Breast epithelium (tissue), 4 donors: ENCODE data around the gene SRCAP. TPM values are rescaled to one million over a fixed set of nuclear protein-coding genes. Genes with fewer than 3 reads are reported as not detected.

ENCODE experiments used
- DNase-seq, 2 donors: peaks; one replicate each; pipeline ENCODE4 v3.0.0-alpha.2; 2019; ENCODE audit warnings: low spot score in 2 of 2
- H3K27ac ChIP-seq, 2 donors: fragments of 200-600 bp; sonication (generic) in 1 of 2; one replicate each; pipeline ENCODE4 v1.5.1; 2016 to 2019; ENCODE audit warnings: mild to moderate bottlenecking in 1 of 2
- H3K27me3 ChIP-seq, 2 donors: fragments of 200-600 bp; sonication (generic) in 1 of 2; one replicate each; pipeline versions ENCODE4 v1.5.1 to v1.6.0; 2017 to 2019; ENCODE audit warnings: control low read depth in 1 of 2, mild to moderate bottlenecking in 1 of 2
- H3K36me3 ChIP-seq: fragments of 200-600 bp; one replicate; pipeline ENCODE4 v1.5.1; 2019
- H3K4me1 ChIP-seq, 2 donors: fragments of 200-600 bp; sonication (generic); one replicate each; pipeline ENCODE4 v1.5.1; 2016 to 2019; ENCODE audit warnings: control low read depth in 1 of 2
- H3K4me3 ChIP-seq, 3 donors: fragments of 200-600 bp; sonication (generic); 1 replicate in 2 of 3; 2 replicates in 1 of 3; pipeline ENCODE4 v1.5.1; 2016 to 2019; ENCODE audit warnings: mild to moderate bottlenecking in 3 of 3, moderate library complexity in 2 of 3
- H3K9me3 ChIP-seq, 2 donors: fragments of 200-600 bp; sonication (generic) in 1 of 2; one replicate each; pipeline ENCODE4 v1.5.1; 2016 to 2019; ENCODE audit warnings: control low read depth in 1 of 2
- POLR2A ChIP-seq: fragments of 450-650 bp; IDR thresholded peaks from one replicate; pipeline ENCODE4 v1.6.1; 2016; ENCODE audit warnings: antibody characterized with exemption, mild to moderate bottlenecking, moderate library complexity
- POLR2AphosphoS5 ChIP-seq, 3 donors: sonication (generic); formaldehyde crosslinking; IDR thresholded peaks; one replicate each; pipeline ENCODE4 v1.6.1; 2017; ENCODE audit warnings: antibody characterized with exemption in 3 of 3
- intact Hi-C: fragments of 100-400 bp; cut with DNase I; formaldehyde crosslinking; loops from one replicate; pipeline ENCODE4 v1.15.1; 2023; ENCODE audit warnings: low total_unique reads
- total RNA-seq, 3 donors: library from RNA; depleted of rRNA; stranded (reverse); fragments of >200 nt; gene quantifications; one replicate each; pipeline ENCODE4 v1.1.0, GENCODE V29; 2016
- TF ChIP-seq, protein P1 (sequence below), 3 donors: fragments of 450-650 bp; IDR thresholded peaks; one replicate each; pipeline ENCODE4 v1.5.1; 2016 to 2017; ENCODE audit warnings: antibody characterized with exemption in 3 of 3, mild to moderate bottlenecking in 3 of 3, moderate library complexity in 3 of 3

The SRCAP gene
- total RNA-seq, 3 donors from 2014 or later = 19.0 to 24.9 (median 20.8) TPM

DNA sequence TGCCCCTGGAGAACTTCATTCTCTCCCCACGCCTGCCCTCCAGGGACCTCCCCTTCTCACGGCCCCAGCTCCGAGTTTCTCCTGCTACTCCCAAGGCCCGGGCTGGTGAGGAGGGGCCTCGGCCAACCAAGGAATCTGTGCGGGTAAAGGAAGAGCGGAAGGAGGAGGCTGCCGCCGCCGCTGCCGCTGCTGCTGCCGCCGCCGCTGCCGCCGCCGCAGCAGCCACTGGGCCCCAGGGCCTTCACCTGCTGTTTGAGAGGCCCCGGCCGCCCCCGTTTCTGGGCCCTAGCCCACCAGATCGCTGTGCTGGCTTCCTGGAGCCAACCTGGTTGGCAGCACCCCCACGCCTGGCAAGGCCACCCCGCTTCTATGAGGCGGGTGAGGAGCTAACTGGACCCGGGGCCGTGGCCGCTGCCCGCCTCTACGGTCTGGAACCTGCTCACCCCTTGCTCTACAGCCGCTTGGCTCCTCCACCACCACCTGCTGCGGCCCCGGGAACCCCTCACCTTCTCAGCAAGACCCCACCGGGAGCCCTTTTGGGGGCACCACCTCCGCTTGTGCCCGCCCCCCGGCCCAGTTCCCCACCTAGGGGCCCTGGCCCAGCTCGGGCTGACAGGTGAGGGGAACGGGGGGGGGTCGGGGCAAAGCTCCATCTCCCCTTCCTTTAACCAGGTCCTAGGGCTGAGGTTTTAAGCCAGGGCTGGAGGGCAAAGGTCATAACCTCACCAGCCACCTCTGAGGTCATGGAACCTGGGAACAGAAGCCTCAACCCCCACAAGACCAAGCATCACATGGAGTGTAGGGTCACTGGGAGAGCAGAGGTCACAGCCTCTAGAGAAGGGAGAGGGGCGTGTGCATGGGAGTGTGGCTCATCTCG lies 29.7 kb upstream of the SRCAP start:
- Histone ChIP-seq H3K27me3 (no peaks in the 10 kb centered on the region), H3K27ac (no peak overlapping the region), H3K4me1 (no peaks in the 10 kb centered on the region), H3K9me3 (no peaks in the 10 kb centered on the region), H3K4me3 (no peak overlapping the region), H3K36me3 (peaks cover 8% of the 10 kb centered on the region)
- TF ChIP-seq POLR2AphosphoS5 (IDR thresholded peaks at IDR 0.05) = no peak
- intact Hi-C loops = no loop called here
- no peak for DNase-seq

DNA sequence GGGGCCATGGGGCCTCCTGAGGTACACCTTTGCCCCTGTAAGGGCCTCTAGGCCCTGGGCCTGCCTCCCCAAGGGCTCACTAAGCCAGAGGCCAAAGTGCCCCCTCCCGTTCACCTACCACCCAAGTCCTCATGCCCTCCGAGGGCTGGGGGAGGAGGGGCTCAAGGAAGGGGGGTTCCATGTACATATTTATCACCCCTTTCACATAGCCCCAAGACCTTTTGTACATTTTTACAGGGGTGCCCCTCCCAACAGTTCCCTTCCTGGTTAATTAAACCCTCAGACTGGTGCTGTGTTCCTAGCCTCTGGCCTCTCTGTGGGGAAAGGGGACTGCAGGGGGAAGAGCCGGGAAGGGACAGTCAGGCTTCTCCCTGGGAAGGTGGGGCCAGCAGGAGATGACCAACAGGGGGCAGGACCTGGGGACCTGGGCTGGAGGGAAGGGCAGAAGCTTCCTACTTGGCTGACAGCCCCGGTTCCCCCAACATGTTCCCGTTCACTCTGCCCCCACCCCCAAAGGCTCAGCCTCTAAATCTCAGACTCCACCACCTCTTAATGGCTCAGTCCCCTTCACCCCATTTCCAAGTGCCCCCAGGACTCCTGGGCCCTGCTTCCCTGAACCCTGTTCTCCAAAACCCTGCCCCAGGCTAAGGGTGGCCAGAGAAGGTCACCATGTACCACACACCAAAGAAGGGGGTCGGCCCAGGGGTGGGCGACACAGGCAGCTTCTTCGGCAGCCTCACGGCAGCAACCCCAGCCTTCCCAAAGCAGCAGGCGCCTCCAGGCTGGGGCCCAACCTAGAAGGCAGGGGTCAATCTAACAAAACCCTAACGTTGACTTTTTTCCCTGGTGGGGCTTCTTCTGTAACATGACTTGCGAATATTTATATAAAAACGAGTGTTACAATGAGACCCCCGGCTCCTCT lies 28.8 kb upstream of the SRCAP start:
- DNase-seq = no peak
- TF ChIP-seq POLR2A (no peak), POLR2AphosphoS5 (IDR thresholded peaks at IDR 0.05) (no peak)
- TF ChIP-seq, protein P1, sequence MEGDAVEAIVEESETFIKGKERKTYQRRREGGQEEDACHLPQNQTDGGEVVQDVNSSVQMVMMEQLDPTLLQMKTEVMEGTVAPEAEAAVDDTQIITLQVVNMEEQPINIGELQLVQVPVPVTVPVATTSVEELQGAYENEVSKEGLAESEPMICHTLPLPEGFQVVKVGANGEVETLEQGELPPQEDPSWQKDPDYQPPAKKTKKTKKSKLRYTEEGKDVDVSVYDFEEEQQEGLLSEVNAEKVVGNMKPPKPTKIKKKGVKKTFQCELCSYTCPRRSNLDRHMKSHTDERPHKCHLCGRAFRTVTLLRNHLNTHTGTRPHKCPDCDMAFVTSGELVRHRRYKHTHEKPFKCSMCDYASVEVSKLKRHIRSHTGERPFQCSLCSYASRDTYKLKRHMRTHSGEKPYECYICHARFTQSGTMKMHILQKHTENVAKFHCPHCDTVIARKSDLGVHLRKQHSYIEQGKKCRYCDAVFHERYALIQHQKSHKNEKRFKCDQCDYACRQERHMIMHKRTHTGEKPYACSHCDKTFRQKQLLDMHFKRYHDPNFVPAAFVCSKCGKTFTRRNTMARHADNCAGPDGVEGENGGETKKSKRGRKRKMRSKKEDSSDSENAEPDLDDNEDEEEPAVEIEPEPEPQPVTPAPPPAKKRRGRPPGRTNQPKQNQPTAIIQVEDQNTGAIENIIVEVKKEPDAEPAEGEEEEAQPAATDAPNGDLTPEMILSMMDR (IDR thresholded peaks at IDR 0.05) = no peak
- Histone ChIP-seq H3K27me3 (no peaks in the 10 kb centered on the region), H3K4me1 (no peaks in the 10 kb centered on the region), H3K36me3 (peaks cover 8% of the 10 kb centered on the region), H3K9me3 (no peaks in the 10 kb centered on the region), H3K4me3 (no peak overlapping the region), H3K27ac (no peak overlapping the region)
- intact Hi-C loops = no loop called here

DNA sequence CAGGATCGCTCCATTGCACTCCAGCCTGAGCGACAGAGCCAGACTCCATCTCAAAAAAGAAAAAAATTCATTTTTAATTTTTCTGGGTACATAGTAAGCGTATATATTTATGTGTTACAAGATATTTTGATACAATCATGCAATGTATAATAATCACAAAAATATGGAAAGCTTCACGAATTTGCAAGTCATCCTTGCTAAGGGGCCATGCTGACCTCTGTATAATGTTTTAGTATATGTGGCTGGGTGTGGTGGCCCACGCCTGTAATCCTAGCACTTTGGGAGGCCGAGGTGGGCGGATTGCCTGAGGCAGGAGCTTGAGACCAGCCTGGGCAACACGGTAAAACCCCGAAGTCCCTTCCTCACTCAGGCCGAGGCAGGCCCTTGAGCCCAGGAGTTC lies 23.8 kb upstream of the SRCAP start:
- no peak overlapping the region for H3K27ac ChIP-seq
- H3K9me3 ChIP-seq = no peaks in the 10 kb centered on the region
- no peaks in the 10 kb centered on the region for H3K27me3 ChIP-seq
- no peaks in the 10 kb centered on the region for H3K36me3 ChIP-seq
- H3K4me3 ChIP-seq = no peak overlapping the region
- TF ChIP-seq POLR2A (no peak), POLR2AphosphoS5 (IDR thresholded peaks at IDR 0.05) (no peak)
- TF ChIP-seq, protein P1 (IDR thresholded peaks at IDR 0.05) = no peak
- intact Hi-C loops = no loop called here
- H3K4me1 ChIP-seq = no peaks in the 10 kb centered on the region
- DNase-seq = no peak

DNA sequence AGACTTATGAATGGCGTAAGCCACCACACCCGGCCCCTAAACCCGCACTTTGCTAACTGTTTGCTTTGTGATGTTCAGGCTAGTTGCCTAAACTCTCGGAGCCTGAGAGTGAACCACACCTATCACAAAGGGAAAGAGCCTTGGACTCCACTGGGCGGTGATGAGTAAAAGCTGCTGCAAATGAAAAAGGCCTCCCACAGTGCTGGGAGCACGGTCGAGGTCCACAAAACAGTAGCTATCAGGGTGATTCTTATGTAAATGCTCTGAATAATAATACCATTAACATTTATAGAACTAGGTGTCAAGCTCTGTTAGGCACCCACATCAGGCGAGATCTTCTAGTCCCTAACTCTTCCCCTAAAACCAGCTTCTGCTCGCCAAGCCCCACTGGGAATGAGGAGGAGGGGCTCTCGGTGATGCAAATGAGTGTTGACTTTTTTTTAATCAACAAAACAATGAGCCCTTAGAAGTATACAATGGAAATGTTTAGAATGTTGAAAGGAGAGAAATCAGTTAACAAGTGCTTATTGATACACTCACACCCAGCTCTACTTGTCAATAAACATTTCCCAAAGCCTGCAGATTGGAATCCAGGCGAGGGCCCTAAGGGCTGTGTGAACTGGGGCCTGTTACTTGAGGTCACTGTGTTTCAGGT lies 20.9 kb upstream of the SRCAP start:
- no peaks in the 10 kb centered on the region for H3K27me3 ChIP-seq
- no peaks in the 10 kb centered on the region for H3K9me3 ChIP-seq
- H3K4me1 ChIP-seq = no peaks in the 10 kb centered on the region
- TF ChIP-seq POLR2AphosphoS5 (IDR thresholded peaks at IDR 0.05) (no peak), POLR2A (no peak)
- TF ChIP-seq, protein P1 (IDR thresholded peaks at IDR 0.05) = no peak
- intact Hi-C loops = no loop called here
- no peaks in the 10 kb centered on the region for H3K36me3 ChIP-seq
- H3K4me3 ChIP-seq = no peak overlapping the region
- DNase-seq = no peak
- H3K27ac ChIP-seq = no peak overlapping the region

DNA sequence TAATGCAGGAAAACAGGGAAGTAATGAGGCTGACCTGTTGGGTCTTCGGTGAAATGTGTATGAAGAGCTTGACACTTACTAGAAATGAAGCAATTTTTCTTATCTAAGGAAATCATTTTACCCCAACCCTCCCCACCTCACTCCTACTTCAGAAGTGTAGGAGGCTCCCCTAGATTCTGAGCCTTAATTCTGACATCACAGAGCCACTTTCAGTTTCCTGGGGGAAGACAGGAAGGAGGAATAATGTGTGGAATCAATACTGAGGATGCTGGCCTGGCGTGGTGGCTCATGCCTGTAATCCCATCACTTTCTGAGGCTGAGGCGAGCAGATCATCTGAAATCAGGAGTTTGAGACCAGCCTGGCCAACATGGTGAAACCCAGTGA lies 20.4 kb upstream of the SRCAP start:
- no peak overlapping the region for H3K27ac ChIP-seq
- TF ChIP-seq POLR2AphosphoS5 (IDR thresholded peaks at IDR 0.05) = no peak
- TF ChIP-seq, protein P1 (IDR thresholded peaks at IDR 0.05) = no peak
- H3K36me3 ChIP-seq = no peaks in the 10 kb centered on the region
- DNase-seq = no peak
- H3K9me3 ChIP-seq = no peaks in the 10 kb centered on the region
- no peaks in the 10 kb centered on the region for H3K27me3 ChIP-seq
- intact Hi-C loops = no loop called here
- no peak overlapping the region for H3K4me3 ChIP-seq
- H3K4me1 ChIP-seq = no peaks in the 10 kb centered on the region
